Smooth muscle cell (in vitro differentiated cells): Measurements from ENCODE around the gene IPO5. TPM values are rescaled to one million over a fixed set of nuclear protein-coding genes. Genes with fewer than 3 reads are reported as not detected.
A peak's percentile ranks its signal among the peaks of the same experiment; 100 is the strongest.
"Not testable (repeated sequence)": the region's sequence is repeated elsewhere in the genome, so short reads cannot be mapped to it uniquely, and the experiment has no call there.

Experiments
- DNase-seq: peaks from one replicate; lab custom pipeline; 2025; ENCODE audit not compliant: unreplicated experiment; lab: John Stamatoyannopoulos, UW
- H2AFZ ChIP-seq: fragments of 200-600 bp; sonication (generic); 2 replicates; pipeline ENCODE4 v1.6.0; 2016; ENCODE audit warnings: antibody characterized with exemption, low read depth, mild to moderate bottlenecking
- H3F3A ChIP-seq: fragments of 200-600 bp; sonication (generic); 2 replicates; pipeline ENCODE4 v1.6.0; 2017; ENCODE audit warnings: antibody characterized with exemption, low read depth
- H3K27ac ChIP-seq: fragments of 200-600 bp; sonication (generic); 2 replicates; pipeline ENCODE4 v1.5.1; 2016; ENCODE audit warnings: low read depth, mild to moderate bottlenecking
- H3K27me3 ChIP-seq: fragments of 200-600 bp; sonication (generic); 2 replicates; pipeline ENCODE4 v1.6.1; 2016; ENCODE audit warnings: low read depth, mild to moderate bottlenecking
- H3K36me3 ChIP-seq: fragments of 200-600 bp; sonication (generic); 2 replicates; pipeline ENCODE4 v1.5.1; 2016; ENCODE audit warnings: low read depth
- H3K4me1 ChIP-seq: fragments of 200-600 bp; sonication (generic); 2 replicates; pipeline ENCODE4 v1.5.1; 2016; ENCODE audit warnings: low read depth
- H3K4me2 ChIP-seq: fragments of 200-600 bp; sonication (generic); 2 replicates; pipeline ENCODE4 v1.6.0; 2016; ENCODE audit warnings: mild to moderate bottlenecking
- H3K4me3 ChIP-seq: fragments of 200-600 bp; sonication (generic); 2 replicates; pipeline ENCODE4 v1.5.1; 2016; ENCODE audit warnings: mild to moderate bottlenecking
- H3K79me2 ChIP-seq: fragments of 200-600 bp; sonication (generic); 2 replicates; pipeline ENCODE4 v1.6.0; 2016; ENCODE audit warnings: low read depth, mild to moderate bottlenecking
- H3K9ac ChIP-seq: fragments of 200-600 bp; sonication (generic); 2 replicates; pipeline ENCODE4 v1.6.0; 2016; ENCODE audit warnings: low read depth
- H3K9me3 ChIP-seq: fragments of 200-600 bp; sonication (generic); replicated peaks from 2 replicates; pipeline ENCODE4 v1.5.1; 2016; ENCODE audit warnings: low read depth
- H4K20me1 ChIP-seq: fragments of 200-600 bp; sonication (generic); 2 replicates; pipeline ENCODE4 v1.6.0; 2016; ENCODE audit warnings: low read depth
- WGBS: methylation state at CpG from one replicate; pipeline ENCODE4 v1.1.7; 2016; ENCODE audit warnings: low lambda C conversion rate; 5-methylcytosine and 5-hydroxymethylcytosine counted together
- polyA plus RNA-seq: library from polyadenylated mRNA; unstranded; fragments of >200 nt; fragmentation: Nextera tagmentation; extraction: Ambion mirVana; gene quantifications from 2 replicates; pipeline ENCODE4 v1.2.1, GENCODE V29; 2016
- total RNA-seq: library from RNA; depleted of rRNA; stranded (reverse); fragments of >200 nt; gene quantifications from 2 replicates; pipeline ENCODE4 v1.2.3, GENCODE V29; 2014
- TF ChIP-seq, protein P1 (sequence below): fragments of 200-600 bp; sonication (generic); IDR thresholded peaks from 2 replicates; pipeline ENCODE4 v1.5.1; 2017; ENCODE audit warnings: borderline replicate concordance, mild to moderate bottlenecking, antibody characterized with exemption; ENCODE audit not compliant: insufficient read depth, poor library complexity, severe bottlenecking

IPO5 gene
- total and polyA plus RNA-seq, 2 experiments from 2014 or later: 42.9 to 78.6 TPM

DNA sequence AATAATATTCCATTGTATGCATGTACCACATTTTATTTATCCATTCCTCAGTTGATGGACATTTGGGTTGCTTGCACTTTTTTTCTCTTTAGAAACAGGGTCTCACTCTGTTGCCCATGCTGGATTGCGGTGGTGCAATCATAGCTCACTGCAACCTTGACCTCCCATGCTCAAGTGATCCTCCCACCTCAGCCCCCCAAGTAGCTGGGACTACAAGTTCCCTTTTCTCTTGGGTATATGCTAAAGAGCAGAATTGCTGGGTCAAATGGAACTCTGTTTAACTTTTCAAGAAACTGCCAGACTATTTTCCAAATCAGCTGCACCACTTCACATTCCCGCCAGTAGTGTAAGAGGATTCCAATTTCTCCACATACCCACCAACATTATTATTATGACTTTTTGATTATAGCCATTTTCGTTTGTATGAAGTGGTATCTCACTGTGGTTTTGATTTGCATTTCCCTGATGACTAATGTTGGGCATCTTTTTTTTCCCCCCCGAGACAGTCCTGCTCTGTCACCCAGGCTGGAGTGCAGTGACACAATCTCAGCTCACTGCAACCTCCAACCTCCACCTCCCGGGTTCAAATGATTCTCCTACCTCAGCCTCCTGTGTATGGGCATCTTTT, 7.6 kb upstream of the IPO5 start:
- 74% methylated on average over 5 of the region's 5 CpGs for WGBS
- peak overlapping the region; percentile 62 for H3K27ac ChIP-seq

DNA sequence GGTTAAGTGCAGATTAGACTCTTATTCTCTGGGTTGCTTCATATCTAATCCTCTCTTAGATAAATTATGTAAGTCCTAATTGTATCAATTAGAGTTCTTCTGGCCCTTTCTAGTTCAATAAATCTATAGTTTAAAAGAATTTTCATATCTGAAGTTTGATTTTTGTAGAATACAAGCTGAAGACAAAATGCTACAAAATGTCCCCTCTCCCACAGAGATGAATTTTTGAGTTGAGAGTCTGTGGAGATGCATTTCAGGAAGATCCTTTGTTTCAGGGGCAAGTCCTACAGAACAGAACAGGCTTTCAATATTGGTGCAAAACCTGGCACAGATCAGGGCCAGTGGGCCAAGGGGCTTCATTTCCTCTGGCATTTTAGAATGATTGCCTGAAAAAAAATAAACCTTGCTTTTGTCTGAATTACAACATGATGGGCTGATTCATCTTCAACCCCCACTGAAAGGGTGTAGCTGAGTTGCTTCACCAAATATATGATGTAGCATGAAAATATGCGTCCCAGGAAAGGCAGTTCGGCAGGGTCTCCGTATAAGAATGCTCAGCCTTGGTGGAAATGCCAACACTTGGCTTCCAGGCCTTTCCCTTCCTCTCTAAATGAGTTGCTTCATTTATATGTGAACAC, 6.4 kb upstream of the IPO5 start:
- WGBS: 45% methylated on average over 3 of the region's 3 CpGs
- TF ChIP-seq, protein P1, sequence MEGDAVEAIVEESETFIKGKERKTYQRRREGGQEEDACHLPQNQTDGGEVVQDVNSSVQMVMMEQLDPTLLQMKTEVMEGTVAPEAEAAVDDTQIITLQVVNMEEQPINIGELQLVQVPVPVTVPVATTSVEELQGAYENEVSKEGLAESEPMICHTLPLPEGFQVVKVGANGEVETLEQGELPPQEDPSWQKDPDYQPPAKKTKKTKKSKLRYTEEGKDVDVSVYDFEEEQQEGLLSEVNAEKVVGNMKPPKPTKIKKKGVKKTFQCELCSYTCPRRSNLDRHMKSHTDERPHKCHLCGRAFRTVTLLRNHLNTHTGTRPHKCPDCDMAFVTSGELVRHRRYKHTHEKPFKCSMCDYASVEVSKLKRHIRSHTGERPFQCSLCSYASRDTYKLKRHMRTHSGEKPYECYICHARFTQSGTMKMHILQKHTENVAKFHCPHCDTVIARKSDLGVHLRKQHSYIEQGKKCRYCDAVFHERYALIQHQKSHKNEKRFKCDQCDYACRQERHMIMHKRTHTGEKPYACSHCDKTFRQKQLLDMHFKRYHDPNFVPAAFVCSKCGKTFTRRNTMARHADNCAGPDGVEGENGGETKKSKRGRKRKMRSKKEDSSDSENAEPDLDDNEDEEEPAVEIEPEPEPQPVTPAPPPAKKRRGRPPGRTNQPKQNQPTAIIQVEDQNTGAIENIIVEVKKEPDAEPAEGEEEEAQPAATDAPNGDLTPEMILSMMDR: no peak

More for the DNA sequence above, 7.6 kb upstream of the IPO5 start:
- H3K27me3 ChIP-seq: no peaks in the 10 kb centered on the region
- H3K9me3 ChIP-seq: no peaks in the 10 kb centered on the region
- no peaks in the 10 kb centered on the region for H3K4me1 ChIP-seq
- H2AFZ ChIP-seq: no peak overlapping the region
- H3K79me2 ChIP-seq: no peaks in the 10 kb centered on the region
- TF ChIP-seq, protein P1: no peak
- no peak overlapping the region for H3K4me2 ChIP-seq
- H3K36me3 ChIP-seq: no peaks in the 10 kb centered on the region
- no peaks in the 10 kb centered on the region for H3F3A ChIP-seq
- no peaks in the 10 kb centered on the region for H4K20me1 ChIP-seq
- no peak overlapping the region for H3K4me3 ChIP-seq
- no peak for DNase-seq
- no peak overlapping the region for H3K9ac ChIP-seq

DNA sequence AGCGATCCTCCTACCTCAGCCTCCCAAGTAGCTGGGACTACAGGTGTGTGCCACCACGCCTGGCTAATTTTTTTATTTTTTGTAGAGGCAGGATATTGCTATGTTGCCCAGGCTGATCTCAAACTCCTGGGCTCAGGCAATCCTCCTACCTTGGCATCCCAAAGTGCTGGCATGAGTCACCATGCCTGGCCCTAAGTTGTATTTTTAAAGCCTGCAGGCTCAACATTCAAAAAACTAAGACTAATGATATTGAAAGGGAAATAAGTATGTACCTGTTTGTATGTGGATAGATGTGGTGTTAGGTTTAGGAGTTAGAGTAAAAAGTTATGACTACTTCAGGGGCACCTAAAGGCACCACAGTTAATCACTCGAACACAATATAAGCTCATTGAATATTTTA, 5.4 kb upstream of the IPO5 start:
- no peak for DNase-seq
- H3K36me3 ChIP-seq: no peaks in the 10 kb centered on the region
- no peak overlapping the region for H2AFZ ChIP-seq
- no peak overlapping the region for H3K9ac ChIP-seq
- H3F3A ChIP-seq: no peaks in the 10 kb centered on the region
- H3K79me2 ChIP-seq: no peaks in the 10 kb centered on the region
- TF ChIP-seq, protein P1: no peak
- no peak overlapping the region for H3K4me3 ChIP-seq
- H4K20me1 ChIP-seq: no peaks in the 10 kb centered on the region
- H3K27me3 ChIP-seq: no peaks in the 10 kb centered on the region
- no peak overlapping the region for H3K4me2 ChIP-seq
- WGBS: 95% methylated on average over 3 of the region's 3 CpGs
- no peaks in the 10 kb centered on the region for H3K9me3 ChIP-seq
- H3K27ac ChIP-seq: no peak overlapping the region
- H3K4me1 ChIP-seq: no peaks in the 10 kb centered on the region

More for the DNA sequence above, 6.4 kb upstream of the IPO5 start:
- Histone ChIP-seq H3K36me3 (no peaks in the 10 kb centered on the region), H2AFZ (no peak overlapping the region), H3K9me3 (no peaks in the 10 kb centered on the region), H3K27ac (no peak overlapping the region), H4K20me1 (no peaks in the 10 kb centered on the region), H3K27me3 (no peaks in the 10 kb centered on the region), H3K4me2 (peak overlapping the region; percentile 24), H3K4me1 (no peaks in the 10 kb centered on the region), H3K9ac (no peak overlapping the region), H3K4me3 (no peak overlapping the region), H3K79me2 (no peaks in the 10 kb centered on the region), H3F3A (no peaks in the 10 kb centered on the region)
- no peak for DNase-seq

DNA sequence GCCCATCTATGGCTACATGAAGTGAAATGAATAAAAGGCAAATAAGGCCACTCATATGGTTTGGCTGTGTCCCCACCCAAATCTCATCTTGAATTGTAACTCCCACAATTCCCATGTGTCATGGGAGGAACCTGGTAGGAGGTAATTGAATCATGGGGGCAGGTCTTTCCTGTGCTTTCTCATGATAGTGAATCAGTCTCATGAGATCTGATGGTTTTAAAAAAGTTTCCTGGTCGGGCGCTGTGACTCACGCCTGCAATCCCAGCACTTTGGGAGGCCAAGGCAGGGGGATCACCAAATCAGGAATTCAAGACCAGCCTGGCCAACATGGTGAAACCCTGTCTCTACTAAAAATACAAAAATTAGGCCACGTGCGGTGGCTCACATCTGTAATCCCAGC, 4.2 kb upstream of the IPO5 start:
- H3K36me3 ChIP-seq: not testable (repeated sequence)

More for the DNA sequence above, 4.2 kb upstream of the IPO5 start:
- H3K9ac ChIP-seq, H3K4me3 ChIP-seq, H3K4me2 ChIP-seq, H2AFZ ChIP-seq, H3K79me2 ChIP-seq, H3K27ac ChIP-seq, H3K9me3 ChIP-seq, H3K4me1 ChIP-seq, DNase-seq, H3F3A ChIP-seq, H3K27me3 ChIP-seq, H4K20me1 ChIP-seq: not testable (repeated sequence)
- 87% methylated on average over 5 of the region's 5 CpGs for WGBS
